C4-2B (cell line): ENCODE measurements around the gene TSPEAR.
"Not testable (repeated sequence)": the region's sequence is repeated elsewhere in the genome, so short reads cannot be mapped to it uniquely, and the experiment has no call there.

Source experiments
- H3K27ac ChIP-seq: fragments of 450-650 bp; 2 replicates; pipeline ENCODE4 v1.5.1; 2017
- ZFX ChIP-seq: fragments of 450-650 bp; IDR thresholded peaks from 2 replicates; pipeline ENCODE4 v1.6.1; 2017
- TF ChIP-seq, protein P1 (sequence below): fragments of 450-650 bp; conservative IDR thresholded peaks from 2 replicates; pipeline ENCODE4 v1.5.1; 2017; ENCODE audit warnings: mild to moderate bottlenecking

TSPEAR gene

GRCh38 chr21:44686000-44686781 lies 25.2 kb downstream of the TSPEAR start:
- H3K27ac ChIP-seq: no peak overlapping the region
- no peak for TF ChIP-seq ZFX
- TF ChIP-seq, protein P1, sequence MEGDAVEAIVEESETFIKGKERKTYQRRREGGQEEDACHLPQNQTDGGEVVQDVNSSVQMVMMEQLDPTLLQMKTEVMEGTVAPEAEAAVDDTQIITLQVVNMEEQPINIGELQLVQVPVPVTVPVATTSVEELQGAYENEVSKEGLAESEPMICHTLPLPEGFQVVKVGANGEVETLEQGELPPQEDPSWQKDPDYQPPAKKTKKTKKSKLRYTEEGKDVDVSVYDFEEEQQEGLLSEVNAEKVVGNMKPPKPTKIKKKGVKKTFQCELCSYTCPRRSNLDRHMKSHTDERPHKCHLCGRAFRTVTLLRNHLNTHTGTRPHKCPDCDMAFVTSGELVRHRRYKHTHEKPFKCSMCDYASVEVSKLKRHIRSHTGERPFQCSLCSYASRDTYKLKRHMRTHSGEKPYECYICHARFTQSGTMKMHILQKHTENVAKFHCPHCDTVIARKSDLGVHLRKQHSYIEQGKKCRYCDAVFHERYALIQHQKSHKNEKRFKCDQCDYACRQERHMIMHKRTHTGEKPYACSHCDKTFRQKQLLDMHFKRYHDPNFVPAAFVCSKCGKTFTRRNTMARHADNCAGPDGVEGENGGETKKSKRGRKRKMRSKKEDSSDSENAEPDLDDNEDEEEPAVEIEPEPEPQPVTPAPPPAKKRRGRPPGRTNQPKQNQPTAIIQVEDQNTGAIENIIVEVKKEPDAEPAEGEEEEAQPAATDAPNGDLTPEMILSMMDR: no peak

GRCh38 chr21:44685050-44685449 lies 26.3 kb downstream of the TSPEAR start:
- H3K27ac ChIP-seq: not testable (repeated sequence)

DNA sequence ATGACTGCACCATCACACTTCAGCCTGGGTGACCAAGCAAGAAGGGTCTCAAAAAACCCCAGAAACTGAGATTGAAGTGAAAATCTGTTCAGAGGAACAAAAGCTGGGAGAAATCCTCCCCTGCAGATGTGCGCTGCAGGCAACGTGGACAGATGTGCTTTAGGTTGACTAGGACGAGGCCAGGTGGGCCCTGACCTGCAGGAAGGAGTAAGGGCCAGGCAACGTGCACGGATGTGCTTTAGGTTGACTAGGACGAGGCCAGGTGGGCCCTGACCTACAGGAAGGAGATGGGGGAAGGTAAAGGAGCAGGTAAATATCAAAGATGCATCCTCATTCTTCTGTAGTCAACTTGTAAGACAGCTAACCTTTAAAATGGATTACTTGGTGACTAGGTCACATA lies 26.9 kb downstream of the TSPEAR start:
- TF ChIP-seq ZFX: no peak
- TF ChIP-seq, protein P1: no peak
- no peak overlapping the region for H3K27ac ChIP-seq

DNA sequence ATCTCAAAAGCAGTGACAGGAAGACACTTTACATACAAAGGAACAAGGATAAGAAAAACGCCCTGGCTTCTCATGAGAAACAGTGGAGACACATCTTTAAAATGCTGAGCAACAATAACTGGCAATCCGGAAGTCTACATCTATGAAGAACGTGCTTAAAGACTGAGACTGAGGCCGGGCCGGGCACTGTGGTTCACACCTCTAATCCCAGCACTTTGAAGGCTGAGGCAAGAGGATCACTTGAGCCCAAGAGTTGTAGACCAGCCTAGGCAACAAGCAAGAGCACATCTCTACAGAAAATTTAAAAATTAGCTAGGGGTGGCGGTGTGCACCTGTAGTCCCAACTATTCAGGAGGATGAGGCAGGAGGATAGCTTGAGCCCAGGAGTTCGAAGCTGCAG lies 27.3 kb downstream of the TSPEAR start:
- TF ChIP-seq ZFX: no peak
- TF ChIP-seq, protein P1: no peak

DNA sequence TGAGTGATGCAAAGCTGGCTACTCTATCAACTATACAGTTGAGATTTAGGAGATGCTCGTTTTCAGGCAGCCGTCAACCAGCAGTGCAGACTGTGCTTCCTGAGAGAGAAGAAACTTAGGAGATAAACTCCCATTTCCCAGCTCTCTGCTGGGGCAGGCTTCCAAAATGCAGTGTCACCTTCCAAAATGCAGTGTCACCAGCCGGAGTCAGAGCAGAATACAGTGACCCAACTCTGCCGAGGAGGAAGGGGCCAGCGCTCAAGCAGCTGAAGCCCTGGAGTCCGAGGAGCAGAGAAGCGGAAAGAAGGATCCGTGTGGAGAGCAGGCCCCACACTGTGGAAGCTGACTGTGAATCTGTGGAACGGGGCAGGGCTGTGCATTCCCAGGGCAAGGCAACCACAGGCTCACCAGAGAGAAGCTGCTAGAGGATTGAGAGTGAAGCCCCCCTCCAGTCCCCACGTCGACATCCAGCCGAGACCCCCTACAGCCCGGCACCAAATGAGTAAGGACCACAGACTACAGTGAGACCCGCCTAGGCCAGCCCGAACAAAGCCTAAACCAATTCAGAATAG lies 28.7 kb downstream of the TSPEAR start:
- TF ChIP-seq, protein P1: no peak
- no peak for TF ChIP-seq ZFX

More for the DNA sequence above, 27.3 kb downstream of the TSPEAR start:
- H3K27ac ChIP-seq: no peak overlapping the region

GRCh38 chr21:44681861-44682579 lies 29.4 kb downstream of the TSPEAR start, which contains the start of gene KRTAP12-1:
Gene KRTAP12-1, minus strand, starts transcription at chr21:44682163. Its CDS starts 40 bp downstream, at chr21:44682123.
- TF ChIP-seq, protein P1: no peak
- TF ChIP-seq ZFX: no peak
- no peak within 1 kb of the TSS for H3K27ac ChIP-seq

More for the DNA sequence above, 28.7 kb downstream of the TSPEAR start:
- H3K27ac ChIP-seq: no peak overlapping the region

DNA sequence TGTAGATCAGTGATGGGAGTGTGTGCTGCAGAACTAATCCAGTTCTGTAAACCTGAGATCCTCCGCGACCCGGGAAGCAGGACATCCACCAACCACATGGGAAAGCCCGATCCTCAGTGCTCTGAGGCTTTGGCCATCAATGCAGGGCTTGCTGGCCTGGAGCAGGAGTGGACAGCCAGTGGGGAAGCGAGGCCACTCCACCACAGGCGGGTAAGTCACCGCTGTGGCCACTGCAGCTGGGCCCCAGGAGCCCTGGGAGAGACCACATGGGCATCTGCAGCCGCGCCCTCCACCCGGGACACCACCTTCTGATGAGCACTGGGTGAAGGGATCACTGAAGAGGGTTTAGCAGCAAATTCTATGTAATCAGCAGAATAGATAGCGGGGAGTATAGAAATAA lies 30.2 kb downstream of the TSPEAR start:
- no peak overlapping the region for H3K27ac ChIP-seq
- TF ChIP-seq, protein P1: no peak
